ENCODE results near the gene SMKR1.
"Not testable (repeated sequence)": the region's sequence is repeated elsewhere in the genome, so short reads cannot be mapped to it uniquely, and the experiment has no call there.

SMKR1 gene

DNA sequence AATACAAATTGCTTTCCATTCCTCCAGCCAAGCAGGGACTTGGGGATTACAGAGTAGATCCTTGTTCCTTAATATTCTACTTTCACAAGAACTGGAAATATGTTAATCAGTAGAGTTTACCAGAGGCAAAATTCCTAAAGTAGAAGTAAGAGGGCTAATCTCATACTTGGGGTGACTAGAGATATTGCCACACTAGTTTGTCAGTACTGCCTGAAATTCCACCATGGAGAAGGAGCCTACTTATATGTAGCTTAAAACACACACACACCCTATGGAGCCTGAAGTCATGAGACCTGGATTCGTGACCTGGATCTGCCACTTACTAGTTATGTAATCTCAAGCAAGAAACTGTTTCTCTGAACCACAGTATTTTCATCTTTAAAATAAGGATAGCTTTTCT, 34.2 kb upstream of the SMKR1 start:
- no peaks in the 10 kb centered on the region for H3K36me3 ChIP-seq (ENCODE audit: control insufficient read depth, insufficient read depth, low read length)
- no peaks in the 10 kb centered on the region for H3K4me1 ChIP-seq (ENCODE audit: control insufficient read depth, insufficient read depth, low read length)
- H3K27me3 ChIP-seq (ENCODE audit: control insufficient read depth, insufficient read depth, low read length), result no peaks in the 10 kb centered on the region
- no peak overlapping the region for H3K9ac ChIP-seq (ENCODE audit: low read length)
- H3K4me3 ChIP-seq (ENCODE audit: low read length), result no peak overlapping the region
- no peaks in the 10 kb centered on the region for H3K9me3 ChIP-seq (ENCODE audit: control insufficient read depth, low read length)

GRCh38 chr7:129468547-129468946, 33.8 kb upstream of the SMKR1 start:
- Histone ChIP-seq H3K4me3 (ENCODE audit: low read length) (no peak overlapping the region), H3K27me3 (ENCODE audit: control insufficient read depth, insufficient read depth, low read length) (no peaks in the 10 kb centered on the region), H3K9me3 (ENCODE audit: control insufficient read depth, low read length) (no peaks in the 10 kb centered on the region), H3K9ac (ENCODE audit: low read length) (no peak overlapping the region), H3K36me3 (ENCODE audit: control insufficient read depth, insufficient read depth, low read length) (no peaks in the 10 kb centered on the region), H3K4me1 (ENCODE audit: control insufficient read depth, insufficient read depth, low read length) (no peaks in the 10 kb centered on the region)

DNA sequence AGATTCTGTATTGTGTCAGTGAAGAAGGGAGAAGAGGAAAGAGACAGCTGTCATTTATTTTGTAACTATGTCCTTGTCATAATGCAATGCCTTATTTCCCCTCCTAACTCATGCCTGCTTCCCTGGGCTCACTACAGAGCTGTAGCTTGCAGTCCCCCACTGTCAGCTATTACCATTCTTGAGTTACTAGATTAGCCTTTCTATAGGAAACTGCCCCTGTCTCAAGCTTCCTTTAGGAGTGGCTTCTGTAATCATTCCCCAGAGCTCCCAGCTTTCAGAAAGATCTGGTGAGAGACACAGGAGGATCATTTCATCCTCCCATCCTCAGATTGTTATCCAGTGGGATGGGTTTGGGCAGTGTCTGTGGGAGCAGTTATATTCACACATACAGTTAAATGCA, 32.4 kb upstream of the SMKR1 start:
- Histone ChIP-seq H3K9me3 (ENCODE audit: control insufficient read depth, low read length) (no peaks in the 10 kb centered on the region), H3K9ac (ENCODE audit: low read length) (no peak overlapping the region), H3K36me3 (ENCODE audit: control insufficient read depth, insufficient read depth, low read length) (no peaks in the 10 kb centered on the region)

DNA sequence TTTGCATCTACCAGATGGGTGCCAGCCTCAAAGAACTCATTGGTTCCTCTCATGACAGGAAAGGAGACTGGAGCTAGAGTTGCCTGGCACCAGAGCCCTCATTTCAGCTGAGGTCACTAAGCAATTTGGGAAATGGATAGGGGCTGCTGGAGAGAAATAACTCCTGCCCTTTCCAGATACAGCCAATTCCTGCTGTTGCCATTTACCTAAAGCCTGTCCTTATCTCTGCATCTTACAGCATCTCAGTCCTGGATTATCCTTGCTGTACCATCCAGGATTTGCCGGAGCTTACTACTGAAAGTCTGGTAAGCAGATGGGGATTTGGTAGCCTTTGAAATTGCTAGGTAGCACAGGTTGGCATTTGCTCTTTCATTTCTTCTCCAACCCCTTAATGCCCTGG, 31.9 kb upstream of the SMKR1 start:
- no peaks in the 10 kb centered on the region for H3K4me1 ChIP-seq (ENCODE audit: control insufficient read depth, insufficient read depth, low read length)
- no peaks in the 10 kb centered on the region for H3K36me3 ChIP-seq (ENCODE audit: control insufficient read depth, insufficient read depth, low read length)
- H3K9ac ChIP-seq (ENCODE audit: low read length), result no peak overlapping the region
- no peaks in the 10 kb centered on the region for H3K9me3 ChIP-seq (ENCODE audit: control insufficient read depth, low read length)
- H3K4me3 ChIP-seq (ENCODE audit: low read length), result no peak overlapping the region
- H3K27me3 ChIP-seq (ENCODE audit: control insufficient read depth, insufficient read depth, low read length), result no peaks in the 10 kb centered on the region

More for the DNA sequence above, 32.4 kb upstream of the SMKR1 start:
- Histone ChIP-seq H3K4me1 (ENCODE audit: control insufficient read depth, insufficient read depth, low read length) (no peaks in the 10 kb centered on the region), H3K27me3 (ENCODE audit: control insufficient read depth, insufficient read depth, low read length) (no peaks in the 10 kb centered on the region), H3K4me3 (ENCODE audit: low read length) (no peak overlapping the region)

DNA sequence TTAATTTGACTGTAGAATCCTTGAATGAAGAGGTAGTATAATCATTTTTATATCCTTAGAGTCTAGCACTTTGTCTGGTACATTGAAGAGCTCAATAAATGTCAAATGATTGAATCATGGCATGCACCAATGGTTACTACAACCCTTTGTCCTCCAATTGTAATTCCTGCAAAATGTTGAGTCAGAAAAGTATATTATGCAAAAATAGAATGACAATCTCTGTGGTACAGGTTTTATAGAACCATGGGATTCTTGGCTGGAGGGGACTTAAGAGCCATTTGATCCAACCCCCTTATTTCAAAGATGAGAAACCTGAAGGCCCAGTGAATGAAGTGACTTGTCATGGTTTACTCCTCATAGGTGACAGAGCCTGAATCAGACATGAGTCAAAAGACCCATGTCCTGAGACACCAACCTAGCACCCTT, 30.9 kb upstream of the SMKR1 start:
- no peak overlapping the region for H3K9ac ChIP-seq (ENCODE audit: low read length)
- H3K27me3 ChIP-seq (ENCODE audit: control insufficient read depth, insufficient read depth, low read length), result no peaks in the 10 kb centered on the region
- H3K36me3 ChIP-seq (ENCODE audit: control insufficient read depth, insufficient read depth, low read length), result no peaks in the 10 kb centered on the region
- H3K9me3 ChIP-seq (ENCODE audit: control insufficient read depth, low read length), result no peaks in the 10 kb centered on the region
- H3K4me3 ChIP-seq (ENCODE audit: low read length), result no peak overlapping the region
- H3K4me1 ChIP-seq (ENCODE audit: control insufficient read depth, insufficient read depth, low read length), result no peaks in the 10 kb centered on the region

- not testable (repeated sequence) for H3K4me3 ChIP-seq (ENCODE audit: low read length); H3K4me1 ChIP-seq (ENCODE audit: control insufficient read depth, insufficient read depth, low read length); H3K27me3 ChIP-seq (ENCODE audit: control insufficient read depth, insufficient read depth, low read length); H3K9ac ChIP-seq (ENCODE audit: low read length); H3K9me3 ChIP-seq (ENCODE audit: control insufficient read depth, low read length); H3K36me3 ChIP-seq (ENCODE audit: control insufficient read depth, insufficient read depth, low read length)
Observed at GRCh38 chr7:129475931-129476330, 26.4 kb upstream of the SMKR1 start.

DNA sequence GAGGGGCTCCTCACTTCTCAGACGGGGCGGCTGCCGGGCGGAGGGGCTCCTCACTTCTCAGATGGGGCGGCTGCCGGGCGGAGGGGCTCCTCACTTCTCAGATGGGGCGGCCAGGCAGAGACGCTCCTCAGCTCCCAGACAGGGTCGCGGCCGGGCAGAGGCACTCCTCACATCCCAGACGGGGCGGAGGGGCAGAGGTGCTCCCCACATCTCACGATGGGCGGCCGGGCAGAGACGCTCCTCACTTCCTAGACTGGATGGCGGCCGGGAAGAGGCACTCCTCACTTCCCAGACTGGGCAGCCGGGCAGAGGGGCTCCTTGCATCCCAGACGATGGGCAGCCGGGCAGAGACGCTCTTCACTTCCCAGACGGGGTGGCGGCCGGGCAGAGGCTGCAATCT, 25.9 kb upstream of the SMKR1 start:
- not testable (repeated sequence) for H3K27me3 ChIP-seq (ENCODE audit: control insufficient read depth, insufficient read depth, low read length); H3K4me1 ChIP-seq (ENCODE audit: control insufficient read depth, insufficient read depth, low read length); H3K4me3 ChIP-seq (ENCODE audit: low read length); H3K9me3 ChIP-seq (ENCODE audit: control insufficient read depth, low read length); H3K9ac ChIP-seq (ENCODE audit: low read length); H3K36me3 ChIP-seq (ENCODE audit: control insufficient read depth, insufficient read depth, low read length)

DNA sequence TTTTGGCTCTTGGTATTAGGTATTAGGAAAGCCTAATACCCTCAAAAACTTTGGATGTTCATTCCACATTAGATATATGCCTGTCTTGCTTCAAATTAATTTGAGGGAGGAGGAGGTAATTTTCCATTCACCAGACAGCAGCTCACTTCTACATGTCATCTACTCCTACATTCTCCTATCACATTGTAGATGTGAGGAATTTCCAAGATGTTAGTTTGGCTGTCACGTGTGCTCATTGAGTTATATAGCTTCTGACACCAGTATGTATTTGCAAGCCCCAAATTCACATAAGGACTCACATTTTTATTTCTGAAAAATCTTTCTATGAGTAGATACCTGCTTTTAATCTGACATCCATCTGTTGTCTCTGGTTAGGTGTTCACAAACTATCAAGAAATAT, 22.5 kb upstream of the SMKR1 start:
- no peaks in the 10 kb centered on the region for H3K4me1 ChIP-seq (ENCODE audit: control insufficient read depth, insufficient read depth, low read length)
- H3K9me3 ChIP-seq (ENCODE audit: control insufficient read depth, low read length), result no peaks in the 10 kb centered on the region
- no peak overlapping the region for H3K4me3 ChIP-seq (ENCODE audit: low read length)
- H3K36me3 ChIP-seq (ENCODE audit: control insufficient read depth, insufficient read depth, low read length), result no peaks in the 10 kb centered on the region
- no peak overlapping the region for H3K9ac ChIP-seq (ENCODE audit: low read length)
- no peaks in the 10 kb centered on the region for H3K27me3 ChIP-seq (ENCODE audit: control insufficient read depth, insufficient read depth, low read length)

- H3K36me3 ChIP-seq (ENCODE audit: control insufficient read depth, insufficient read depth, low read length), result no peaks in the 10 kb centered on the region
- H3K9ac ChIP-seq (ENCODE audit: low read length), result no peak overlapping the region
- H3K9me3 ChIP-seq (ENCODE audit: control insufficient read depth, low read length), result no peaks in the 10 kb centered on the region
- no peaks in the 10 kb centered on the region for H3K27me3 ChIP-seq (ENCODE audit: control insufficient read depth, insufficient read depth, low read length)
- H3K4me3 ChIP-seq (ENCODE audit: low read length), result no peak overlapping the region
- no peaks in the 10 kb centered on the region for H3K4me1 ChIP-seq (ENCODE audit: control insufficient read depth, insufficient read depth, low read length)
Observed at GRCh38 chr7:129480674-129481363, 21.5 kb upstream of the SMKR1 start.

DNA sequence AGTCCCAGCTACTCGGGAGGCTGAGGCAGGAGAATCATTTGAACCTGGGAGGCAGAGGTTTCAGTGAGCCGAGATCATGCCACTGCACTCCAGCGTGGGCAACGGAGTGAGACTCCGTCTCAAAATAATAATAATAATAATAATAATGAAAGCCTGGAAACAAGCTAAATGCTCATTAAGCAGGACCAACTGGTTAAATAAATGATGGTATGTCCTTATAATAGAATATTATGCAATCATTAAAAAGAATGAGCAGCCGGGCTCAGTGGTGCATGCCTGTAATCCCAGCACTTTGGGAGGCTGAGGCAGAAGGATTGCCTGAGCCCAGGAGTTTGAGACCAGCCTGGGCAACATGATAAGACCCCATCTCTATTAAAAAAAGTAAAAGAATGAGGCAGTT, 21.0 kb upstream of the SMKR1 start:
- H3K4me1 ChIP-seq (ENCODE audit: control insufficient read depth, insufficient read depth, low read length); H3K27me3 ChIP-seq (ENCODE audit: control insufficient read depth, insufficient read depth, low read length); H3K9ac ChIP-seq (ENCODE audit: low read length); H3K4me3 ChIP-seq (ENCODE audit: low read length); H3K36me3 ChIP-seq (ENCODE audit: control insufficient read depth, insufficient read depth, low read length); H3K9me3 ChIP-seq (ENCODE audit: control insufficient read depth, low read length): not testable (repeated sequence)

GRCh38 chr7:129482781-129483180, 19.6 kb upstream of the SMKR1 start:
- Histone ChIP-seq H3K4me3 (ENCODE audit: low read length) (no peak overlapping the region), H3K4me1 (ENCODE audit: control insufficient read depth, insufficient read depth, low read length) (no peaks in the 10 kb centered on the region), H3K9ac (ENCODE audit: low read length) (no peak overlapping the region), H3K27me3 (ENCODE audit: control insufficient read depth, insufficient read depth, low read length) (no peaks in the 10 kb centered on the region), H3K9me3 (ENCODE audit: control insufficient read depth, low read length) (no peaks in the 10 kb centered on the region), H3K36me3 (ENCODE audit: control insufficient read depth, insufficient read depth, low read length) (no peaks in the 10 kb centered on the region)

GRCh38 chr7:129489491-129489890, 12.8 kb upstream of the SMKR1 start:
- Histone ChIP-seq H3K4me1 (ENCODE audit: control insufficient read depth, insufficient read depth, low read length) (no peaks in the 10 kb centered on the region), H3K9ac (ENCODE audit: low read length) (no peak overlapping the region), H3K36me3 (ENCODE audit: control insufficient read depth, insufficient read depth, low read length) (no peaks in the 10 kb centered on the region), H3K4me3 (ENCODE audit: low read length) (no peak overlapping the region), H3K27me3 (ENCODE audit: control insufficient read depth, insufficient read depth, low read length) (no peaks in the 10 kb centered on the region), H3K9me3 (ENCODE audit: control insufficient read depth, low read length) (no peaks in the 10 kb centered on the region)

DNA sequence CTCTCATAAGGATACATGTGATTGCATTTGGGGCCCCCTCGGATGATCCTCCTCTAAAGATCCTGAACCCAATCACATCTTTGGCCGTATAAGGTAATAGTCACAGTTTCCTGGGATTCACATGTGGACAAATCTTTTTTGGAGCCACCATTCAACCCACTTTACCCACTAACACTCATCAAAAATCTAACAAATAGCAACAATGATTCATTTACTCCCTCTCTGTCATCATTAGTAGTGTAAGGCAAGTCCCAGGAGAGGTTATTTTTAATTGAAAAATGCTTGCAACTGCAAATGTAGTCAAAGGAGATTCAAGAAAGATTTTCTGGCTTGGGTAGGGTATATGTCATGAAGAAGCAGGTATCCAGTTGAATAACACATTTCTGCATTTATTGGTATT, 9.9 kb upstream of the SMKR1 start:
- no peaks in the 10 kb centered on the region for H3K4me1 ChIP-seq (ENCODE audit: control insufficient read depth, insufficient read depth, low read length)
- H3K4me3 ChIP-seq (ENCODE audit: low read length), result no peak overlapping the region
- H3K27me3 ChIP-seq (ENCODE audit: control insufficient read depth, insufficient read depth, low read length), result no peaks in the 10 kb centered on the region

More for the DNA sequence above, 9.9 kb upstream of the SMKR1 start:
- Histone ChIP-seq H3K36me3 (ENCODE audit: control insufficient read depth, insufficient read depth, low read length) (no peaks in the 10 kb centered on the region), H3K9me3 (ENCODE audit: control insufficient read depth, low read length) (no peaks in the 10 kb centered on the region), H3K9ac (ENCODE audit: low read length) (no peak overlapping the region)

Measured in mucosa of stomach (tissue), 1 donor.